GM18505 (cell line): ENCODE data around the gene MTNR1A.
"Not testable (repeated sequence)": the region's sequence is repeated elsewhere in the genome, so short reads cannot be mapped to it uniquely, and the experiment has no call there.

Experiments used
- ATAC-seq: cut with Tn5 transposase; IDR thresholded peaks from one replicate; pipeline ENCODE4 v1.9.1; 2021; ENCODE audit not compliant: unreplicated experiment
- POLR2A ChIP-seq: IDR thresholded peaks from 4 replicates; pipeline ENCODE4 v1.6.1; 2011; ENCODE audit warnings: borderline replicate concordance; ENCODE audit not compliant: insufficient read depth, insufficient read length; ENCODE audit errors: extremely low read depth

MTNR1A gene

DNA sequence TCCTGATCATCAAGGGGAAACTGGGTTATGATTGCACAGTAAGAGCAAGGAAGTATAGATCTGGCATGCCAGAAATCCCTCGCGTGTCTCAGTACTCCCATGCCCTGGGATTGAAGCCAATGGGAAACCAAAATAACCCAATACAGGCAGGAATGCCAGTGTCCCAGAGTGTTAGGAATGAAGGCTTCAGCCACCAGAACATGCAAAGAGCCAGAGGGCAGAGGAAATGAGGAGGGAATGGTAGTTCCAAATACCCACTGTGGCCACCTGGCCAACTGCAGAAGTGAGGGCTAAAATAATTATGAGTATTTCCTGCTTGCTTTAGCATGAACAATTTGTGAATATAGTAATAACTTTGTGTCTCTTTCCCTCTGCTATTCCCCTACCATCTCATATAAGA is 12.2 kb downstream of the MTNR1A start:
- no peak for TF ChIP-seq POLR2A
- no peak for ATAC-seq

DNA sequence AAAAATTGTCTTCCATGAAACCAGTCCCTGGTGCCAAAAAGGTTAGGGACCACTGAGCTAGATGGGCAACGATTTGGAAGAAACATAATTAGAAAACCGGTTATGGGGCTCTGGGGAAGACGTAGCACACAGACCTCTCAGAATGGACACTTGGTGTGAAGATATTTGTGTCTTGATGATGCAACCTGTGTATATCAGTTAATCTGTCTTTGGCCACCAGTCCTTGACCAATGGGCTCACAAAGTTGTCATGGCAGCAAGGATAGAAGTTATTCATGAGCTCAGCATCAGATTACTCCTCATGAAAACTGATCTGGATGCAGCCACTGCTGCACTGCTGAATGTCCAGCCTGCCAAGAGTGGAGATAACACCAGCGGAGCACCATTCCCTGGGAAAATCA is 13.6 kb downstream of the MTNR1A start:
- no peak for TF ChIP-seq POLR2A
- no peak for ATAC-seq

DNA sequence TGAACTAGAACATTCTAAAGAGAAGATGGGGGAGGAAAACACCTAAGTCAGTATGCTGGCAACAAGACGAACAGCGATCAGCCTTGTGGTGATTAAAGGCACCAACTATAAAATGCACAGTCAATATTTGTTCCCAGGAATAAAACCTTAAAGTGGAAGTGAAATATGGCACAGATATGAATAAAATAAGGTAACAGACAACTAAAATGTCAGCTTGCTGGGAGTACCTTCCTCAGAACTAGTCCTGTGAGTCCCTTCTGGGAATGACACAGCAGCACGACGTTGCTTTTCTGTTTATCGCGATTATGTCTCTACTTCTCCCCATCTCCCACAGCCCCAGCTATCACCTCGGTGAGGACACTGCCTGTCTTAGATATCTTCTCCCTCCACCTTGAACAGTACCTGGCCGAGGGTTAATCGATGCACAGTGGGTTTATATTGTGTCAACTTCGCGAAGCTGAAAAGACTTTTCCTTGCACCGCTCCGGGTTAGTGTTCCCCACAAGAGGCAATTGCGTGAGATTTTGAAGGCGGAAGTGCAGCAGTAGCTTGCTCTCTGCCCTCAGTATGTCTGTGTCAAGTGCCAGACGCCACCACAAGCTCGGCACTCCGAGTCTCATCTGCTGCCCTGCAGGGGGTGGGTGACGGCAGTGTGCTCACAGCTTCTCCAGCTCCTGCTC is 17.4 kb downstream of the MTNR1A start:
- TF ChIP-seq POLR2A: no peak
- no peak for ATAC-seq

DNA sequence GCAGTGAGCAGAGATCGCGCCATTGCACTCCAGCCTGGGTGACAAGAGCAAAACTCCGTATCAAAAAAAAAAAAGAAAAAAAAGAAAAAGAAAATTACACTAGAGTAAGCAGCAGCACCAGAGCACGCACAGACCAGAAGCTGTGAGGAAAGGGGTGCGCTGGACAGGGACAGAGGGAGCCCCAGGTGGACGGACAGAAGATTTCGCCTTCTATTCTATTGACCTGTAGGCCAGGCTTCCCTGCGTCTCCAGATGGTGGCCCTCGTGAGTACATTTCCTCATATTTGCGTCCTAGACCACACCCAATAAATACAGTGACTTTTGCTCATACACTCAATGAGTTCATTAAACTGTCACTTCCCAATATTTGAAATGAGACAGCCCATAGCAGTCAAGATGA is 19.1 kb downstream of the MTNR1A start:
- no peak for TF ChIP-seq POLR2A
- ATAC-seq: no peak

DNA sequence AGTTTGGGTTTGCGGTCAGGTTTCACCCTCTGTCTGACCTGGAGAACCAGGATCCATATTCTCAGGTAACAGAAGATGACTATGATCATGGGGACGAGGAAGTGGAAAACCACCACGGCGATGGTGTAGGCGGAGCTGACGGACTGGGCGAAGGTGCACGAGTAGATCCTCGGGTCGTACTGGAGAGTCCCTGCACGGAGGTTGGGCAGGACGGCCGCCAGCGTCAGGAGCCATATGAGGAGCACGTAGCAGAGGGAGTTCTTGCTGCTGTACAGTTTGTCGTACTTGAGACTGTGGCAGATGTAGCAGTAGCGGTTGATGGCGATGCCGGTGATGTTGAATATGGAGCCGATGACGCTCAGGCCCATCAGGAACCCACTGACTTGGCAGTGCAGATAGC is 21.3 kb downstream of the MTNR1A start:
- no peak for TF ChIP-seq POLR2A

DNA sequence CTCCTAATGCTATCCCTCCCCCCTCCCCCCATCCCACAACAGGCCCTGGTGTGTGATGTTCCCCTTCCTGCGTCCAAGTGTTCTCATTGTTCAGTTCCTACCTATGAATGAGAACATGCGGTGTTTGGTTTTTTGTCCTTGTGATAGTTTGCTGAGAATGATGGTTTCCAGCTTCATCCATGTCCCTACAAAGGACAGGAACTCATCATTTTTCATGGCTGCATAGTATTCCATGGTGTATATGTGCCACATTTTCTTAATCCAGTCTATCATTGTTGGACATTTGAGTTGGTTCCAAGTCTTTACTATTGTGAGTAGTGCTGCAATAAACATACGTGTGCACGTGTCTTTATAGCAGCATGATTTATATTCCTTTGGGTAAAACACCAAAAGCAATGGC is 31.4 kb downstream of the MTNR1A start:
- not testable (repeated sequence) for ATAC-seq

More for the DNA sequence above, 21.3 kb downstream of the MTNR1A start:
- ATAC-seq: no peak

DNA sequence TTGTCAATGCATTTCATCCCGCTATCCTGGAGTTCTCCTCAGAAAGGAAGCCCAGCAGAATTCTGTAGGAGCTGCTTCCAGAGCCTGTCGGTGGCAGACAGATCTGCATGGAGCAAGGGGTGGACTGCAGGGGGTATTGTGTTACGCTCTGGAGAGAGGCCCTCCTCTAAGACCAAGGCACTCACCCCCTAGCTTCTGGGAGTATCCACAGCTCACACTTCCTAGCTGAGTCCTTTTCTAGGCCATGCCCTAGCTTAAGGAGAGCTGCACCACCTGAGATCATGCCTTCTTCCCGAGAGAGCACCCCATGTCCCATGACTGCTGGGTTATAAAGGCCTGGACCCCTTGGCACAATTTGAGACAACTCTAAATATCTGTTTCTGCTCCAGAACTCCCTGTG is 39.1 kb downstream of the MTNR1A start:
- ATAC-seq: no peak
- no peak for TF ChIP-seq POLR2A

DNA sequence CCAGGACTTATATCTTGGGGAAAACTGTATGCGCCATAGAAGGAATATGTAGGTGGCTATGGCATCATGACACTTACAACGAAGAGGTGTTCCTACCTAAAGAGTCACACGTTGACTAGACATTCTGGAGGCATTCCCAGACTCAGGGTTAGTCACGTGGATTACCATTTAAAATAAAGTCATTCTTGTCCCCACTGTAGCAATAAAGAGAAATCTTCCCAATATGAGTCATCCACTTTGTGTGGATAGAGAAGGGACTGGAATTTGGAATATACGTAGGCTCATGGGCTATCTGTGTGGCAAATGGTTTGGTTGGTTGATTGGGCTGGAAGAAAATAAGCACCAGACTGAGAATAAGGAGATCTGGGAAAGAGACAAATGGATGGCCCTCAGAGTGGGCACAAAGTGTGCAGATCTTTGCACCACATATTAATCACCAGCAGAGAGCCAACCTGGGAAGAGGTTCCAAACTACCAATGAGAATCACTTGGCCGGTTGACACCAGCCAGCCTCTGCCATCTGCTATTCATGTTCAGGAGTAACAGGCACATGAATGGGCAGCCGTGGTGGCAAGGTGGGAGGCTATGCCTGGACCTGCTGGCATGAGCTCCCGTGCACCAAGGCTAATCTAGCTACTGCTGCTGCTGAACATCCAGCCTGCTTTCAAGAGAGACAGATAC is 41.0 kb downstream of the MTNR1A start:
- no peak for ATAC-seq
- no peak for TF ChIP-seq POLR2A

DNA sequence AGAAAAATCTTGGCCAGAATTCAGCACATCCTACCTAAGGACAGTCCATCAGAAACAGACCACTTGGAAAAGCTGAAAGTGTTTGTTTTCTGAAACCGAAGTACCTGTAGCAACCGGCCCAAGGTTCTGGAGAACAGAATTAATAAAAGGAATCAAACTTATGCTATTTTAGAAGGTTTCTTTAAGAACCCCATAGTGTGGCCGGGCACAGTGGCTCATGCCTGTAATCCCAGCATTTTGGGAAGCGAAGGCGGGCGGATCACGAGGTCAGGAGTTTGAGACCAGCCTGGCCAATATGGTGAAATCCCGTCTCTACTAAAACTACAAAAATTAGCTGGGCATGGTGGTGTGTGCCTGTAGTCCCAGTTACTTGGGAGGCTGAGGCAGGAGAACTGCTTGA is 50.6 kb downstream of the MTNR1A start:
- not testable (repeated sequence) for ATAC-seq

DNA sequence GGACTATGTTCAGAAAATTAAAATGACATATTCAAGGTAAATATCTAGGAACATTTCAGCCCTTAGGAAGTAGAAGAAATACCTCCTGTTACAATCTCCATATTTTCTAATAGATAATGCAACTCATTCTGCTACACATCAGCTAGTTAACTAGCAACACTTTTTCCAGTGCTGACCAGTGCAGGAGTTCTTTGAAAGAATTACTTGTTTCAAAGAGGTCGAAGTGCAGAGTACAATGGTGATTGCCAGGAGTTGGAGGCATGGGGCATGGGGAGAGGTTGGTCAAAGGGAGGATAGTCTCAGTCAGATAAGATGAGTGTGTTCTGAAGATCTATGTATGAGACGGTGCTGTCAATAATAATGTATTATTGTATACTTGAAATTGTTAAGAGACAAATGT is 53.1 kb downstream of the MTNR1A start:
- TF ChIP-seq POLR2A: no peak
- no peak for ATAC-seq

DNA sequence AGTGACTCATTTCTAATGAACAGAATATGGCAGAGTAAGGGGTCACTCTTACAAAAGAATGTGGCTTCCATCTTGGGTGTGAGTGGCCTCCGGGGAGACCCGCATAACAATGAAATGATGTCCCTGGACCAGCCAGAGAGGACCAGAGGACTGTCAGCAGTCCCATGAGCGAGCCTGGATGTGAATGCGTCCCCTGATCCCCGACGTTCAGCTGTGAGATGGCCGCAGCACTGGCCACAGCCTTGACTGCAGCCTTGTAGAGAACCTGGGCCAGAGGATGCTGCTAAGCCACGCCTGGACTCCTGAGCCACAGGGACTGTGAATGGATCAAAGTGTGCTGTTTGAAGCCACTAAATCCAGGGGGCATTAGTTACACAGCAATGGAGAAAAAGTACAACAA is 53.8 kb downstream of the MTNR1A start:
- no peak for ATAC-seq
- TF ChIP-seq POLR2A: no peak

DNA sequence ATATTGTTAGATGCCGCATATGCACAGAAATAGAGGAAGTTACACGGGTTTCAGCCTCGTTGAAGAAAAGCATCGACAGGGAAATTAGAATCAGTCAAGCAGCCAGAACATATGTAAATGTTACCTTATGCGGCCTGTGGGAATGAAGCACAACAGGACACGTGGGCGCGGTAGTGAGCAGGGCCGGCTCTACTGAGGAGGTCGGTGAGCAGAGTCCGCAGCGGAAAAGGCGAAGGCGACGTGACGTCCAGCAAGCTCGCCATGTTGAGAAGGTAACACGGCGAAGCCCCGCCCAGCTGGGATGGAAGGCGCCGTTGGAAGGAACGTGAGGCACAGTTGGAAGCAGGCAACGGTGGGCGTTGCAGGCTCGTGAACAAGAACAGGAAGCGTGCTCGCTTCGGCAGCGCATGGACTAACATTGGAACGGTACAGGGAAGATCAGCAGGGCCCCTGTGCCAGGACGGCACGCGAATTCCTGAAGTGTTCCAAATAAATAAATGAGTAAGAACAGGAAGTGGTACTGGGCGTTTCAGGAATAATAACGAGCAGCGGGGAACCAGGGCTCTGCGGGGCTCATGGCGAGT is 54.6 kb downstream of the MTNR1A start:
- TF ChIP-seq POLR2A: no peak
- ATAC-seq: no peak

DNA sequence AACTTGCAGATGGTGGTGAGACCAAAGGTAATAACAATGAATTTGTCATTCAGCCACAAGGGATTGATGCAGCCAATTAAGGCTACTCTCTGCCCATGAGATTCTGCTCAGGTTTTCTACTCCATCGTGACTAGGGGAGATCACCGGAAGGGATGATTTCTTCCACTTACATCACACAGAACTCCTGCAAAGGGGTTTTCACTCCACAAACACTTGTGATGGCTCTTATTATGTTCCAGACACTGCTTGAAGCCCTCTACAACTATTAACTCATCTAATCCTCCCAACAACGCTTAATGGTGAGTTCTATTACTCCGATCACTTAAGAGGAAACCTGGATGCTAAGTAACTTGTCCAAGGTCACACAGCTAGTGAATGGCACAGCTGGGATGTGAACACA is 55.9 kb downstream of the MTNR1A start:
- ATAC-seq: no peak
- no peak for TF ChIP-seq POLR2A

DNA sequence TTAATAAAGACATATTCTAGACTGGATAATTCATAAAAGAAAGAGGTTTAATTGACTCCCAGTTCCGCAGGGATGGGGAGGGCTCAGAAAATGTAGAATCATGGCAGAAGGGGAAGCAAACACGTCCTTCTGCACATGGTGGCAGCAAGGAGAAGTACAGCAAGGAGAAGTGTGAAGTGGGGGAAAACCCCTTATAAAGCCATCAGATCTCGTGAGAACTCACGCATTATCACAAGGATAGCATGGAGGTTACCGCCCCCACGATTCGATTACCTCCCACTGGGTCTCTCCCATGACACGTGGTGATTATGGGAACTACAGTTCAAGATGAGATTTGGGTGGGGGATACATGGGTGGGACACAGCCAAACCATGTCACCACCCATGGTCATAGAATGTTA is 58.3 kb downstream of the MTNR1A start:
- TF ChIP-seq POLR2A: no peak
- ATAC-seq: no peak
